ENCODE measurements around the gene SOBP.
"Not testable (repeated sequence)": the region's sequence is repeated elsewhere in the genome, so short reads cannot be mapped to it uniquely, and the experiment has no call there.

Gene SOBP

DNA sequence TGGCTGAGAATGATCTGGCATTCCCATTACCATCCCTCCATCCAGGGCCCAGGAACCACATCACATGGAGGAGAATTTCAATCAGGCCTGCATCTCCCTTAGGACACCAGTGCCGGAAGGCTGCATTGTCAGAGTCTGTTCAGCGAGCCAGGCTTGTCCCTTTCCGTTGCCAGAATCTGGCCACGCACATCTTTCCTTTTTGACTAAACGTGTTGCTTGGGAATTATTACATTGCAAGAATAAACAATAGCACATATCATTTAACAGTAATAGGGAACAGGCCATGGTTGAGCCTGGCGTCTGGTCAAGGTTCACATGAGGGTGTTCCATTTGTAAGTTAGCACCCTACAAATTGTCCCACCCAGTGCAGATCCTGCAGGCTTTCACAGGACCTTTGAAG lies 42.8 kb downstream of the SOBP start:
- no peak for DNase-seq

DNA sequence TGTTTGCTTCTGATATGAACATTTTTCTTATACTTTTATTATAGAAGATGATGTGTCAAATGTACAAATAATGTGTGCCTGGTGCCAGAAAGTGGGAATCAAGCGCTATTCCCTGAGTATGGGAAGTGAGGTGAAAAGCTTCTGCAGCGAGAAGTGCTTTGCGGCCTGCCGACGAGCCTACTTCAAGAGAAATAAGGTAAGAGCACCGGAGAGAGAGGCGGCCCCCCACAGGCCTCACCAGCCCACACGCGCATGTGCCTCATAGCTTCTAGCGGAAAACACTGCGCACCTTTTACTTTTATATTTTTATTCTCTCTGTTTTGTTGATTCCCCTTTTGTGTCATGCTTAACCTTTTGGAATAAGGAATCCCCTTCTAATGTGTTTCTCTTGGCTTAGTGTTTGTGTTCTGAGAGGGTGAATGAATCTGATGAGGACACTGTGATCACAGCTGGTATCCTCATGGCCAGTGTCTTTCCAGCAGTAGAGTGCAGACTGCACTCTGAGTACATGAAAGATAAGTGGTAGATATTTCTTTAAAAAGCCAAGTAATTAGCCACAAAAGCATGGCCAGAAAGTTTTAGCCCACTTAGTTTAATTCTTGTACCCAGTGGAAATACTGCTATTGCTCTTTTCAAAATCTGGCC lies 43.6 kb downstream of the SOBP start:
- no peak for DNase-seq

DNA sequence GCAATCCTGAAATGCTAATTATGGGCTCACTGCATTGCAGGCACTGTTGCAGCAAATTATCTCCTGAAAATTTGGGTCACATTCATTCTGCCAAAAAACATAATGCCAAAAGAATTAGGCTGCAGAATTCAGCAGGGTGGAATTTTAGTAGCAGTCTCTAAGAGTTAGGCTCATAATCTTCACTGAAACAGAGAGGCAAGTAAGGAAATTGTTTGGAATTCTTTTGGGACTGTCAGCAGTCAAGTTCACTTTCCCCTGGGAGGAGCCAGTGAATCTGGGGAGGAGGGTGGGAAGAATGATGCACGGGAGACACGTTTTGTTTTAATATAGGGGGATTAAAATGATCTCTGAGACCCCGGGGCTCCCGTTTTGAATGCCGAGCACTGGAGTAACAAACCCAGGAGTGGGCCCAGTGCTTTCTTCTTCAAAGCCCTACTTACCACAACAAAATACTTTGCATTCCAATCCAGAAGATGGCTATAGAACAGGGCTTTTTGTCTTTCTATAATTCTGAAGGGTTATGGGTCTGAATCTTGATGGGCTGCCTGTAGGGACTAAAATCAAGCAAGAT lies 44.7 kb downstream of the SOBP start:
- no peak for DNase-seq

DNA sequence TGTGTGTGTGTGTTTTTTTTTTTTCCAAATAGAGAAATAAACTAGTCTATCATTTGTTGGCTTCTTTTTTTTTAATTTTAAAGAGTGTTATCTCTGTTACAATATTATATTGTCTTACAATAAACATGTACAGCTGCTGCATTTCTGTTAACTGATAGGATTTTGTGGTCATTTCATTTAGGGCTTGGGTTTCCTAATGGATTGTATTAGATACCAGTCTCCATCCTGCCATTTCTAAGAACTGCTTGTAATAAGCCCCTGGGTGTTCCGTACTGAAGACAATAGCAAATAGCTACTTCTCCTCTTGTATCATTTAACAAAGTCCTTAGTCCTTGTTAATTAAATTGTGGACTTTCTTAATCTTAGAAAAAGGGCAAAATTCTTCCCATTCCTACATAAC lies 45.7 kb downstream of the SOBP start:
- no peak for DNase-seq

DNA sequence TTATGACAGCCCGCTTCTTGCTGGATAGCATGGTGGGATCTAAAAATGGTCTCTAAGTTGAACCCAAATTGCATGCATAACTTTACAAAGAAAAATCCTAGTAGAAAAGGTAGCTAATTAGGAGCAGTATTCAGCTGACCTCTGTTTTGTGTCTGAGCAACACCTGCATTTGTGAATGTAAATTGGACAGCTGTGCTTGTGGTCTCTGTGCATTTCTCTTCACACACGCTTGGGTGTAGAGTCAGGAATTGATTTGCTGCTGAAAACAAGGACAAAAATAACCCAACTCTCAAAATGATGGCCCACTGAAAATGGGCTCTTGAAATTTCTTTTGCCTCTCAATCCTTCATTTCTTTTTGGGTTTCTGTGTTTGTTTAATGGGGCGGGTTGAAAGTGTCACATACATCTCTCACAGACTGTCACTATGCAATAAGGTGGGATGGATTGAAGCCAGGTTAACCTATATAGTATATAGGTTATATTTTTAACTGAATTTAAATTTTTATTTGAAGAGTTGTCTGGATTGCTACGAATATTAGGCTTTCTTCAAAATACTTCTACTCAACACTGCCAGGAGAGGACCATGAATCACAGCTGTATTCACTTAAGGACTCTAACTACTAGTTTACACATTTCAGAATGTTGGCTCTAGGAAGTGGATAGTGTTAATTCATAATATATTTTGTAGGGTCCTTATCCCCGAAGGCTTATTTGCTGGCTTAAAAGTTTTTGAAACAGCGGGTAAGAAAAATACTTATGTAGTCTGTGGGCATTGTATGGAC lies 46.5 kb downstream of the SOBP start:
- no peak for DNase-seq

DNA sequence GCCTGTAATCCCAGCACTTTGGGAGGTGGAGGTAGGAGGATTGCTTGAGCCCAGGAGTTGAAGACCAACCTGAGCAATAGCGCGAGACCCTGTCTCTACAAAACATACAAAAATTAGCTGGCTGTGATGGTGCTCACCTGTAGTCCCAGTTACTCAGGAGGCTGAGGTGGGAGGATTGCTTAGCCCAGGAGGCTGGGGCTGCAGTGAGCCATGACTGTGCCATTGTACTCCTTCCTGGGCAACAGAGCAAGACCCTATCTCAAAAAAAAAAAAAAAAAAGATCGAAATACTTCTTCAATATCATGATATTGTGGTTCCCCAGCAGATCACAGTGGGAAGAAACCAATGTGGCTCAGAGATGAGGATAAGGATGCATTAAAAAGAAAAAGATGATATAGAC lies 47.6 kb downstream of the SOBP start:
- DNase-seq = no peak

DNA sequence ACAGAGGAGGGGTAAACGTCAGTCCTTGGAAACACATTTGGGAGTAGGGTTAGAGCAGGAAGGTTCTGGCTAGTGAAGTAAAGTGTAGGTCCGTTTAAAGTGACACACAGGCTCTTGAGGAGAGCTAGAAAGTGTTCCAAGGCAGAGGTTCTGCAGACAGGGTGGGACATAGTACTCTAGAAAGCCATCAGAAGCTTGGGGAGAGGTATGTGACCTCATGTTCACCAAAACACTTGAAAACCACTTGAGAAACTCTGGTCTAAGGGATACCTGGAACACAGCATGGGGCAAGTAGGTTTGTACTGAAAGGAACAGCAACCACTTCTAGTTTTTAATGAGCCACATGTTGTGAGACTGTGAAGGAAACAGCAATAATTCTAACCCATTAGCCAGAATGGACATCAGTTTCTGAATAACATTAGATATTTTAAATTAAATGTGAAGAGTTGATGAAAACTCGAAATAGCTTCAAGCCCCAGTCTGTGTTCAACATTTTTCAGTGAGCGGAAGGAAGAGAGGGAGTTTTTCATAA lies 49.0 kb downstream of the SOBP start:
- no peak for DNase-seq

DNA sequence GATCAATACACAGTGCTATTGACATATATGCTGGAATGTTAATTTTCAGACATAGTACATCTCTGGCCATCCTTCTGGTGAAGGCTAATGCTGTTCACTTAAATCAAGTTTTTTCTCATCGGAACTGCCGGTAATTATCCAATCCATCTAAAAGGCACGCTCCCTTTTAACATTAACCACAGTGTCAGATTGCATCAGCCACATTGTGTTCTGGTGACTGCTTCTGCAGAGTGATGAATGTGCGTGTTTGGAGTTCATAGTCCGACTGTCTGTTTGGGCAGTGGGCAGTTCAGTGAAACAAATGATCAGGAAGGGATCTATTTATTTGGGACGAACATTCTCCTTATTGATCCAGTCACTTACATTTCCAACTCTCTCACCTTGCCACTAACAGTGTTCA lies 49.5 kb downstream of the SOBP start:
- no peak for DNase-seq

DNA sequence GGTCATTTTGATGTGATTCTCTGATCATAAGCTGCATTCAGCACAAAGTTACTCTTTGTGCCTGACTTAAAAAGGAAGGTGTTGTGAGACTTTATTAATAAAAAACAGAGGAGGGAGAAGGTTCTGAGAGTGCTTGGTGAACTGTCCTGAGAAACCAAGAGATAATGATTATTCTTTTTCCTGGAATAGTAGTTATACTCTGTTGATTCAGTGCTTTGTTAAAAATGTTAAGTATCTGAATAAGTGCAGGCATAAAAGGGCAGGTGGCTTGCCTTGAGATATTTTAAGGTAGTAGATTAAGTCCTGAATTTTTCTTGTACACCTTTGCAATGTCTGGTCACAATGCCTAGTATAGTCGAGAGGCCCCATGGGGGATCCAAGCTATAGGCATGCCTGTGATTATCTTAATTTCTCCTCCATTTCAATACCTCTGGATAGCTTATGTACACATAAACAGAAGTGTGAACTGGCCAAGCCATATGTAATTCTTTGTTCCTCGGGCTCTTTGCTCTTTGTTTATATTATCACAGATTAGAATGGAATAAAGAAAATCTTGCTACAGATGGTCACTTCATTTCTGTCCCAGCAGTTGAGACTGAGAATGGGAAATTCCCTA lies 50.0 kb downstream of the SOBP start:
- DNase-seq = no peak

DNA sequence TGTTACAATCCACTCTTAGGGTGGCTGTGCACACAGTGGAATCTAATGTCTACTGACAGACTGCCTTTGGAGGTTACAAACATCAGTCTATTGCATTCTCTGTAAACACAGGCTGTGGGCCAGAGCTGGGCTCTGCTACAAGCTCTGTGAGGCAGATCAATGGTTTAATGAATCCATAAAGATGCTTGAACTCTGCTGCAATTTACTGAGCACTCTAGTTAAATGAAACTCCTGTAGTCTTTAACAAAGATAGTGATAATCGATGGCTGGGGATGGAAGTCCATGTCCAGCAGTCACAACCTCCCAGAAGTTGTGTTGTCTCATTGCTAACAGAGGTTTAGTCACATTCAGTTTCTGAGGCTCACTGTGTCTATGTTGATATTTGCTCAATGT lies 50.5 kb downstream of the SOBP start:
- DNase-seq = no peak

DNA sequence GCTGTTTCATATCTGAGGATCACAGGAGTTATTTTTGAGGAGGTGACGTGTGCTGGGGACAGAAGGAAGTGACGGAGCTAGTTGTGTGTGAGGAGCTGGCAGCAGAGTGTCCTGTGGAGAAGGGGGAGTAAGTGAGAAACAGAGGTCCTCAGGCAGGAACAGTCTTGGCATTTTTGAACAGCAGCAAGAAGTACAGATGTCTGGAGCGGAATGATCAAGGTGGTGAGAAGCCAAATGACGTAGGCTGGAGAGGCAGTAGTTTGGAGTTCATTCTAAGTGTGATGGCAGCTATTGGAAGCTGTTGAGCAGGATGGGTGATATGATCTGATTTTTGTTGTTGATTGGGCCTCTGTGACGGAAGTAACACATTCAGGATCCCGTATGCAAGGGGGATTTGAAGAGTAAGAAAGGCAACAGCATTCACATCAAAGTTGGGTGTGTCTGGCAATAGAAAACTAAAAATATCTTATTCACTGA lies 52.3 kb downstream of the SOBP start:
- no peak for DNase-seq

DNA sequence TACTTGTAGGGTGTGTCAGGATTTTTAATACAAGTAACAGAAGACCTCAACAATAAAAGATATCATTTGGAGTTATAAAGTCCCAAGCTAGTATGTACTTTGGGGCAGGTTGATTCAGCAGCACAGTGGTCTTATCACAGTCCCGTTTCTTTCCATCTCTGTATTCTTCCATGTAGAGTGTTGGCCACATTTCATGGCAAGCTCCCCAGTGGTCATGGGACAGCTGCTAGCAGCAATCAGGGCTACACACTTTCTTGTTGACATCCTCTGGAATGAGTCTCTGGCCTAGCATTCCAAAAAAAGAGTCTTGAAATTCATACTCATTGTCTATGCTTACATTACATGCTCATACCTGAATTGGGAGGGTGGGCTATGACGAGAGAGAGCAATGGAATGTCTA lies 53.2 kb downstream of the SOBP start:
- no peak for DNase-seq

DNA sequence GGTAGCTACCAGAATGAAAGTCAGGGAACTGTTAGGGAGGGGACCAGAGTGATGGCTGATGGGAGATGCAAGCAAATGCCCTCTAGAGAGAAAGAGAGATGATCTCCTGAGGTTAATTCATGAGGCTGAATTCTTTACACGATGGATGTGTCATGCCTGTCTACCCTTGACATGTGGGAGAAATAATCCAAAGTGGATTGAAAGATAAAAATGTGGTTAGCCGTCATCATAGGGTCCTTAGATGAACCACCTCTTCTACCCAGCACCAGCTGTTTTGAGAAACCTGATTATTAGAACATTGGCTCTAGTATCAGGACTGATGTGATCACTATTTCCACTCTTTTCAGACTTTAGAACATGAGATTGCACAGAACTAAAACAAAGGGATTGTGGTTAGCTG lies 53.6 kb downstream of the SOBP start:
- no peak for DNase-seq

DNA sequence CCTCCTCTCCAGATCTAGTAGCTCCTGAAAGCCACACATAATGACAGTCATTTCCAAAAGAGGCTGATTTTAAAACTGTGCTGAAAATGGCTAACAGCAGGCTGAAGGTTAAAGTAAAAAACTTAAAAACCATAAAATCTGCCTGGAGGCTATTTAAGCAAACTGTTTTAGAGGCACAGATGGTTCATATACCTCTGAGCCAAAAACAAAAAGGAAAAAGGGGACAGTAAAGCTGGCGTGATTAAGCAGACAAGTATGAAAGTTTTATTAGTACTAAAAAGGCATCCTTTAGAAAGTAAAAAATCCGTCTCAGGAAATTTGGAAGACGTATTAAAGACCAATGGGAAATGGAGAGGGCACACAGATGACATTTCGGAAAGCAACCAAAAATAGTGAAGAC lies 55.8 kb downstream of the SOBP start:
- no peak for DNase-seq

DNA sequence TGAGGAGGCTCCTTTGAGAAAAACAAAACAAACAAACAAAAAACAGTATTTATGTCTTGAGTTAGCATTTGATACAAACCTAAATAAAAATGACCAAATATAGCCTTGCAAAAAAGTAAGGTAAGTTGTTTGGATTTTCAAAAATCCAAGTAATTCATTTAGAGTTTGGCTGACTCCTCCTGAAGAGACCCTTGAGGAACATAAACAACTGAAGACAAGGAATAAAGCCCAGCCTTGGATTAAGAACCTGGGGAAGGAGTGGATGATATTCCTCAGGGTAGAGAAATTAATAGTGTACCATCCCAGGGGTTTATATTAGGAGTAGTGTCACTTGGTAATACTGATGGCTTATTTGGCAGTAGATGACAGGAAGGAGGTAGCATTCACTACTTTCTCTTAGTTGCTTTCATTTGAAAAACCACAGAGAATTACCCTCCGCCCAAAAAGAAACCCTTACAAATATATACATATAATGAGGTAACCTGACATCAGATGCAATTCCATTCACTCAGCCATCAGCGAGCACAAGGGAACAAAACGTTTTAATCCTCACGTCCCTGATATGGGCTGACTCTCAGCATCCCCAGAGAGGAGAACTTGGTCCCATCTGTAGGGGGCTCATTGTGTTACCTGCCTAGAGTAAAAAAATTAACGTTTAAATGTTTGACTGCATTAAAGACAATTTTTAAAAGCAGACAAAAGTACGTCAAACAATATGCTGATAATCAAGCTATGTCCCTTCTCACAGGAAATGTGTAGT lies 57.0 kb downstream of the SOBP start:
- DNase-seq = no peak

DNA sequence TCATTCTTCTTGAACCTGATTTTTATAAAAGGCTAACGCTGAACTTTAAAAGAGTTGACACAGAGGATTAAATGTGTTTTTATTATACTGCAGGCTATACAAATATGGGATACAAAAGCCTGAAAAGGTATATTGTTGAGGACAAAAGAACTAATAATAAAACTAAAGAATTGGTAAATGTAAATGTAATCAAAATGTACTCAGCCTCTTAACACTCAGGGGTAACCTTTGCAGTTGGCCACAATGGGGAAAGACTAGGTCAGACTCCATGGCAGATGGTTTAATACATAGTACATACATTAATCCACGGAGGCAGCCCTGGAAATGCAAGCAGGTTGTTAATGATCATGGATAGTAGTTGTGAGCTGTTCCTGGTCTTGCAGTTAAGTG lies 57.5 kb downstream of the SOBP start:
- DNase-seq = no peak

DNA sequence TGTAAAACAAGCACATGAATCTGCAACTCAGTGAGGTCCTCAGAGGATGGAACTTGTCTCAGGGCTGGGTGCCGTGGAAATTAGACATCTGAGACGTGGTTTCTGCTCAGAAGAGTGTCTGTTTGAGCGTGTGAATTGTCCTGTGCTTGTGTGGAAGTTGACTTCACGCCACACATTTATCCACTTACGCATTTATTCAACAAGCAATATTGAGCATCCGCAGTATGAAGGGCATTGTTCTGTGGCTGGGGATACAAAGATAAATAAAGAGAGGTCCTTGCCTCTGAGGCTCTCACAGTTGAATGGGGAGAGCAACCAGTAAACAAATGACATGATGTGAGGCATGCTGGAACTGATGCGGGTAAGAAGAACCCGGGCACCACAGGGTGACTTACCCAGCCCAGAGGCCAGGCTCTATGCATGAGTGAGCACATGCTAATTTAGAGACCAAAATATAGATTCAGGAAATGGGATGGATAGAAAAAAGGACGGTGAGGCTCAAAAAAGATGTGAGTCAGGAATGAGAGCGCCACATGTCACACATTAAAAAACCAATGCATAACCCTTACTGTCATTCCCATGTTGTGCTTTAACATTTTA lies 60.4 kb downstream of the SOBP start:
- DNase-seq = no peak

DNA sequence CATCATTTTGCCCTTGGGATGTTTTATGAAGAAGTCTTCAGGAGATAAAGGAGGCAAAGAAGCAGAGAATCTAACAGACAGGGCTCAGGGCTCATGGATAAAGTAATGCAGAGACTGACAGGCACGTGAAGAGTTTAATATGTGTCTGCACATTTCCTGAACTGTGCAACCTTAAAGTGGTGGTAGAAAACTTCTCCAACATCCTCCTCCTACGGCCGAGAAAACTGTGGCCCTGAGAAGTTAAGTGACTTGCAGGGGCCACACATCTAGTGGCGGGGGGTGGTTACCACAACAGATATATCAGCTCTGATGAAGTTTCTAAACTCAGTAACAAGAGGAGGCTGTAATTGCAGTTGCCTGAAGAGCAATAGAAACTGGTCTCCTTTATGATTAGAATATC lies 61.0 kb downstream of the SOBP start:
- DNase-seq = no peak

DNA sequence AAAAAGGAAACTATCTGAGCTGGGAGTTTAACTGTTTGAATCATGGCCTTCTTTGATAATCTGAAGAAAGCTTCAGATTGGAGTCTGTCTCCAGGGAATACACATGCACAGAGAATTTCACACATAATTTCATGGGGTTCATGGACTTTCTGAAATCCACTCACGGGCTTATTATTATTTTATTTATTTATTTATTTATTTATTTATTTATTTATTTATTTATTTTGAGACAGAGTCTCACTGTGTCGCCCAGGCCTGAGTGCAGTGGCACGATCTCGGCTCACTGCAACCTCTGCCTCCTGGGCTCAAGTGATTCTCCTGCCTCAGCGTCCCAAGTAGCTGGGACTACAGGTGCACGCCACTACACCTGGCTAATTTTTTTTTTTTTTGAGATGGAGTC lies 63.2 kb downstream of the SOBP start:
- not testable (repeated sequence) for DNase-seq

DNA sequence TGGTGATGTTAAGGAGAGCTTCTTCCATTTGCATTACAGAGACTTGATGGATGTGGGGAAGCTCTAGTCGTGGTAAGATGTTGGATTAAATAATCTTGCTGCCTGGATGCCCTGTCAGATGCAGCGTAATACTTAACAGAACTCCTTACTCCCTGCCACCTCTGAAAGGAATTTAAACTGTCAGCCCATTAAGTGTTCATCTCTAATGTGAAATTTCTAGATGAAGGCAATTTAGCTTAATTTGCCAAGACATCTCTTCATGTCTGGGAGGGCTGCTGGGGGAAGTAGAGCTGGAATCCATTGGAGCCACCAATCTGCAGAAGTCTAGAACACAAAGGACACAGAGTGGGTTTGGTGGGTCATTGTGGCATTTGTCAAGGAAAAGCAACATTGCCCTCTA lies 64.4 kb downstream of the SOBP start:
- no peak for DNase-seq

DNA sequence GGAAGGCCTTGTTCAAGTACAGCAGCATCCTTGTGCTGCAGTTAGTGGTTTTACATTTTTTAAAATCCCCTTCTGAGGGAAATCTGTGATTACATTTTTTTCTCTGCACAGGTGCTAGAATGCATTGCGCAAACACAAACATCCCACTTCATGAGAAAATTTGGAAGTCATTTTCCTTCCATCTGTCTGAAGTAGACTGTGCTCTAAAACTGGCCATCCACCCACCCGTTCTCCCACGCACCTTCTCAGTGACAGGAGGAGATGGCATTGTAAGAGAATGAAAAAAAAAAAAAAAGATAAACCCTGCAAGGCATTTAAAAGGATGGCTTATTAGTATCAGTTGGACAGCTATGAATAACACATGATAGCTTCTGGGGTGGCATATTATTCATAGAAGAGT lies 65.0 kb downstream of the SOBP start:
- no peak for DNase-seq

DNA sequence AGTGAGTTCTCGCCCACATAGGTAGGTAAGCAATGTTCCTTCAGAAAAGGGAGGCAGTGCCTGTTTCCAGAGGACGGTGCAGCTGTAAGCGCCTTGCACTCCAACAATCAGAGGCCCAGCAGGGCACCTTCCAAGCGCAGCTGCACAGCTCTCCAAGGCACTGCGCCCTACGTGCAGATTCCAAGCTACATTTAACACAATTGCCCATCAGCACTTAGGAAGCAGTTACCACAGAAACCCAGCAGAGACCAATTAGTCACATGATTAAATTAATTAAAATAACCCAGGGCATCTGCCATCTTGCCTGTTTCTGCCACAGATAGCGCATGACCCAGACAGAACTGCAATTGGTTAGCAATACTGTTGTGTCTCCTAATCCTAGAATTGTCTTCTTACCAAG lies 65.5 kb downstream of the SOBP start:
- DNase-seq = no peak

DNA sequence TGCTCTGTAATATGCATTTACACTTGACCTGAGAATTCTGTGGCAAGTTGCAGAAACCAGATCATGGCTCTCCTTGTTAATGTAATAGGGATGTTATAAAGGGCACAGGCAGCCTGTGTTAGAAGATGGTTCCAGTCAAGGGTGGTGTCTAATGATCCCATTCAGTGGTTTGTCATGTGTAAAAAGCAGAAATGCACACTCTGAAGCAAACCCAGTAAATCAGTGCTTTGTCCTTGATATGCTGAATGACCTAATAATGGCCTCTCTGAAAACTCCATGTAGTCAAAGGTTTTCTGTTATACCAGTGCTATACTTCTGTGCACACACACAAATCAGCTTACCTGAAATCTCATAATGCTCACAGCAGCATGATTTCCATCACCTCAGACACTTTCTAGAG lies 66.2 kb downstream of the SOBP start:
- no peak for DNase-seq

Data from CD4-positive, alpha-beta T cell treated with Interleukin-17A for 1 hour (primary cell).